ENCODE results near the gene SLC26A2. TPM values are rescaled to one million over a fixed set of nuclear protein-coding genes. Genes with fewer than 3 reads are reported as not detected.
"Not testable (repeated sequence)": the region's sequence is repeated elsewhere in the genome, so short reads cannot be mapped to it uniquely, and the experiment has no call there.

SLC26A2 gene
- total RNA-seq, 2 experiments from 2014 or later, result 6.2 to 8.4 TPM

GRCh38 chr5:150024346-150024984 is 63.9 kb downstream of the SLC26A2 start:
- no peak overlapping the region for H3K27ac Mint-ChIP-seq
- no peaks in the 10 kb centered on the region for H3K27me3 Mint-ChIP-seq
- no peaks in the 10 kb centered on the region for H3K9me3 Mint-ChIP-seq (ENCODE audit: low read depth)
- peaks cover 23% of the 10 kb centered on the region for H3K4me1 Mint-ChIP-seq
- no peak for ATAC-seq
- CTCF ChIA-PET, result interaction anchor here (1.1 kb wide), 1 partner anchor 196 kb away, joined by 3 read pairs; no protein-coding TSS in a partner anchor
- DNase-seq, result no peak
- H3K36me3 Mint-ChIP-seq, result peaks cover 53% of the 10 kb centered on the region
- H3K4me3 Mint-ChIP-seq, result no peak overlapping the region

- CTCF ChIA-PET, result no interaction called here
- Mint-ChIP-seq H3K27ac (no peak overlapping the region), H3K4me3 (no peak overlapping the region), H3K27me3 (no peaks in the 10 kb centered on the region), H3K36me3 (peaks cover 50% of the 10 kb centered on the region), H3K4me1 (peaks cover 9% of the 10 kb centered on the region), H3K9me3 (ENCODE audit: low read depth) (no peaks in the 10 kb centered on the region)
- ATAC-seq (no peak), DNase-seq (no peak)
These were observed 66.2 kb downstream of the SLC26A2 start for GRCh38 chr5:150026682-150027172.

- H3K4me1 Mint-ChIP-seq; H3K4me3 Mint-ChIP-seq; H3K27ac Mint-ChIP-seq; ATAC-seq; DNase-seq; H3K9me3 Mint-ChIP-seq (ENCODE audit: low read depth); CTCF ChIA-PET; H3K27me3 Mint-ChIP-seq: not testable (repeated sequence)
- peaks cover 48% of the 10 kb centered on the region for H3K36me3 Mint-ChIP-seq
These were observed 67.5 kb downstream of the SLC26A2 start for GRCh38 chr5:150028047-150028446.

GRCh38 chr5:150033334-150033733 is 72.8 kb downstream of the SLC26A2 start:
- Mint-ChIP-seq H3K4me1 (peaks cover 9% of the 10 kb centered on the region), H3K27me3 (no peaks in the 10 kb centered on the region), H3K27ac (no peak overlapping the region), H3K4me3 (no peak overlapping the region), H3K9me3 (ENCODE audit: low read depth) (no peaks in the 10 kb centered on the region), H3K36me3 (peaks cover 66% of the 10 kb centered on the region)
- DNase-seq, result no peak
- CTCF ChIA-PET, result no interaction called here
- ATAC-seq, result no peak

GRCh38 chr5:150034662-150035061 is 74.1 kb downstream of the SLC26A2 start:
- CTCF ChIA-PET, result no interaction called here
- Mint-ChIP-seq H3K9me3 (ENCODE audit: low read depth) (no peaks in the 10 kb centered on the region), H3K4me3 (no peak overlapping the region), H3K27ac (no peak overlapping the region), H3K36me3 (peaks cover 70% of the 10 kb centered on the region), H3K4me1 (peaks cover 9% of the 10 kb centered on the region), H3K27me3 (no peaks in the 10 kb centered on the region)
- ATAC-seq (no peak), DNase-seq (no peak)

- H3K27ac Mint-ChIP-seq, result peak overlapping the region; percentile 20
- no peak for ATAC-seq
- no peaks in the 10 kb centered on the region for H3K27me3 Mint-ChIP-seq
- peaks cover 72% of the 10 kb centered on the region for H3K36me3 Mint-ChIP-seq
- no peaks in the 10 kb centered on the region for H3K9me3 Mint-ChIP-seq (ENCODE audit: low read depth)
- CTCF ChIA-PET, result interaction anchor here (0.7 to 1.4 kb wide), 2 partner anchors 83 to 87 kb away, joined by 3 read pairs; no protein-coding TSS in a partner anchor
- no peak for DNase-seq
- H3K4me1 Mint-ChIP-seq, result peaks cover 9% of the 10 kb centered on the region
- no peak overlapping the region for H3K4me3 Mint-ChIP-seq
These were observed 74.8 kb downstream of the SLC26A2 start for GRCh38 chr5:150035139-150035895.

- peaks cover 73% of the 10 kb centered on the region for H3K36me3 Mint-ChIP-seq
- H3K27ac Mint-ChIP-seq, result no peak overlapping the region
- CTCF ChIA-PET, result interaction anchor here (1.4 to 1.5 kb wide), 2 partner anchors 14 to 86 kb away, joined by 3 read pairs; no protein-coding TSS in a partner anchor
- H3K27me3 Mint-ChIP-seq, result no peaks in the 10 kb centered on the region
- DNase-seq (no peak), ATAC-seq (no peak)
- H3K4me1 Mint-ChIP-seq, result peaks cover 9% of the 10 kb centered on the region
- no peaks in the 10 kb centered on the region for H3K9me3 Mint-ChIP-seq (ENCODE audit: low read depth)
- H3K4me3 Mint-ChIP-seq, result no peak overlapping the region
These were observed 76.0 kb downstream of the SLC26A2 start for GRCh38 chr5:150036513-150036912.

Other genes starting within 250 kb of the SLC26A2 start
- 1 to 10 TPM; 6.0 to 7.2 TPM for gene PPARGC1B, start 230.4 kb upstream of the SLC26A2 start, total RNA-seq
- not detected for gene PDE6A, start 16.0 kb upstream of the SLC26A2 start, total RNA-seq
- 1 to 10 TPM; 1.7 to 2.9 TPM for gene TIGD6, start 39.9 kb downstream of the SLC26A2 start, total RNA-seq
- gene HMGXB3, start 40.0 kb downstream of the SLC26A2 start, total RNA-seq, result 10 to 100 TPM; 44.1 to 49.4 TPM
- under 1 TPM in 1 of 2 experiments, not detected in 1; 0.26 TPM for gene CSF1R, start 125.8 kb downstream of the SLC26A2 start, total RNA-seq
- 10 to 100 TPM; 53.3 to 68.9 TPM for gene PDGFRB, start 195.1 kb downstream of the SLC26A2 start, total RNA-seq
- not detected for gene CDX1, start 206.0 kb downstream of the SLC26A2 start, total RNA-seq
- gene SLC6A7, start 229.3 kb downstream of the SLC26A2 start, total RNA-seq, result not detected

Measured in activated CD8-positive, alpha-beta memory T cell treated with anti-CD3 and anti-CD28 coated beads, Interleukin-2, amount 10 ng/mL, durations not matched to agents 7 days and 5 days (primary cell).